ENCODE data around the gene DPY19L1.
"Not testable (repeated sequence)": the region's sequence is repeated elsewhere in the genome, so short reads cannot be mapped to it uniquely, and the experiment has no call there.

DPY19L1 gene

DNA sequence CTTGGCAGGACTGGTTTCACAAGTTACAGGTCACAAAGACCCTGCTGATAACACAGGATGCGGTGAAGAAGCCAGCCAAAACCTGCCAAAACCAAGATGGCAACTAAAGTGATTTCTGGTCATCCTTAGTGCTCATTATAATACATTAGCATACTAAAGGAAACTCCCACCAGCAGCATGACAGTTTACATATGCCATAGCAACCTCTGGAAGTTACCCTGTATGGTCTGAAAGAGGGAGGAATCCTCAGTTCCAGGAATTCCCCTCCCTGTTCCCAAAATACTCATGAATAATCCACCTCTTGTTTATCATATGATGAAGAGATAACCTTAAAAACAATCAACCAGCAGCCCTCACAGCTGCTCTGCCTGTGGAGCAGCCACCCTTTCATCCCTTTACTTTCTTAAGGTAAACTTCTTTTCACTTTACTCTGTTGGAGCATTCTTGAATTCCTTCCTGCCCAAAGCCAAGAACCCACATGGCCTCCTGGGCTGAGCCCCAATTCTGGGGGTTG, 21.9 kb downstream of the DPY19L1 start:
- DNase-seq (ENCODE audit: low spot score in 2 of 2), result no peak
- Mint-ChIP-seq H3K9me3 (no peaks in the 10 kb centered on the region), H3K4me1 (peaks cover 15% of the 10 kb centered on the region), H3K4me3 (no peak overlapping the region), H3K36me3 (peaks cover 59% of the 10 kb centered on the region), H3K27ac (no peak overlapping the region)
- no peak for ATAC-seq

DNA sequence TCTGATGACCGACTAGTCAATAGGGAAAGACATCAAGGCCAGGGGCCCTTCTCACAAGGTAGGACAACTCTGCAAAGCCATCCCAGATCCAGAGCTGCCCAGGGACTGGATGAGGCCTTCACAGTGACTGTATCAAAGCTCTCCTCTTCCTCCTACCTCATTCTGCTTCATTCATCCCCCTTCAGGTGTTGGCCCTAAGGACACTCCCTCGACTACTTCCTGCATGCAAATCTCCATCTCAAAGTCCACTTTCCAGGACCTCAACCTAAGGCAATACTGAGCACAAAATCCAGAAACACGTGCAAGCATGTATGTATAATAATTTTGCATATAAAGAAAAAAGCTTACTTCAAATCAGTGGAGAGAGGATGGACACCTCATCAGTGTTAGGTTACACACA, 25.1 kb downstream of the DPY19L1 start:
- Mint-ChIP-seq H3K27ac (no peak overlapping the region), H3K4me3 (no peak overlapping the region), H3K9me3 (no peaks in the 10 kb centered on the region), H3K36me3 (peaks cover 66% of the 10 kb centered on the region), H3K4me1 (peaks cover 6% of the 10 kb centered on the region)
- ATAC-seq (no peak), DNase-seq (ENCODE audit: low spot score in 2 of 2) (no peak)

DNA sequence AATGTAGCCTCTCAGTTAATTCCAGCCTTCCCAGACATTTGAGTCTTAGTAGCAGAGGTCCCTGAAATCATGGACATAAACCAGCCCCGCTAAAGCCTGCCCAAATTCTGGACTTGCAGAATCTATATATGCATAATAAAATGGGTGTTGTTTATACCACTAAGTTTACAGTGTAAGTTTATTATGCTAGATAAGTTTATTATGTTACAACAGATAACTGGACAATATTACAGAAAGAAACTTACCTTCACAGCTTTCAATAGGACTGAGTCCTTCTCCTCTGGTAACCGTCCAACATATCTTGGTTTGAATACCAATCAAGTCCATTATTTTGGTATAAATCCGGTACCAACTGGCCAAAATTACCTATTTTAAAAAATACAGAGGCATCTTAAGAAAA, 26.2 kb downstream of the DPY19L1 start:
- no peak for DNase-seq (ENCODE audit: low spot score in 2 of 2)
- Mint-ChIP-seq H3K4me1 (peaks cover 6% of the 10 kb centered on the region), H3K4me3 (no peak overlapping the region), H3K27ac (no peak overlapping the region), H3K36me3 (peaks cover 63% of the 10 kb centered on the region), H3K9me3 (no peaks in the 10 kb centered on the region)
- no peak for ATAC-seq

DNA sequence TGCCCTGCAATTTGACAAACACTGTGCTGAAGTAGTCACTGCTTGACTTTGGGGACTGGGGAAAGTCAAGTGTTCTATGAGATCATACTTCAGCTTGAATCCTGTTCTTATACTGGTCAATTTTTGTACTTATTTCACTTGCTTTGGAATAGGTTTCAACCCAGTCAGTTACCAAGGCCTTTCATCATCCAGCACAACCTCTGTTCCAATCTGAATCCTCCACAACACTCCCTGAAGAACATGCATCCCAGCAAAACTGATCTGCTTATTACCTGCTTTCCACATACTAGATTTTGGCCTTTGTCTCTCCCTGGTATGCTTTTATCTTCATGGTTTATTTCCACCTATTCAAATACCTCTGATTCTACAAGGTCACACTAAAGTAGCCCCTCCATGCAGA, 29.5 kb downstream of the DPY19L1 start:
- DNase-seq (ENCODE audit: low spot score in 2 of 2) (no peak), ATAC-seq (no peak)
- peaks cover 10% of the 10 kb centered on the region for H3K4me1 Mint-ChIP-seq
- no peaks in the 10 kb centered on the region for H3K9me3 Mint-ChIP-seq
- peaks cover 45% of the 10 kb centered on the region for H3K36me3 Mint-ChIP-seq
- no peak overlapping the region for H3K4me3 Mint-ChIP-seq
- H3K27ac Mint-ChIP-seq, result no peak overlapping the region

DNA sequence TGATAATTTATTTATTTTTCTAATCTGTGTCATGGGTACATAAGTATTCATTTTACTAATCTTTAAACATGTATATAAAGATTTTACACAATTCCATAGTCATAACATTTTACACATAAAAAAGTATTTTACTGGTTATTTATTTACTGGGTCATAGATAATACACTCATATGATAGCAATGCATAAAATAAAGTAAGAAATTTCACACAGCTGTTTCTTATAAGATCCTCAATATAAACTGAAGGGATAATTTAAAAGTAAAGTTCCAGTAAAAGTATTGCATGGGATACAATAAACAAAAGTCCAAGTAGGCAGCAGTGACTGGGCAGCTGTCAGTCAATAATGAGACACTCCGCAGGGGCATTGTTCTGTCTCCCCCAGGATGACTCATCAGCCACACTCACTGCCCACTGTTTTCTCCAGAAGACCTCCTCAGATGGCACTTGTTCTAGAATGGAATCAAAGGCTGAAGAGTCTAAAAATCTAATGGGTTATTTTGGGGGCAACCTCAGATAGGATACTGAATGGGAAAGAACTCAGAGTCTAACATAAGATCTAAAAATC, 32.7 kb downstream of the DPY19L1 start:
- DNase-seq (ENCODE audit: low spot score in 2 of 2) (no peak), ATAC-seq (peak; percentile 61)
- no peak overlapping the region for H3K27ac Mint-ChIP-seq
- H3K9me3 Mint-ChIP-seq, result no peaks in the 10 kb centered on the region
- peaks cover 10% of the 10 kb centered on the region for H3K4me1 Mint-ChIP-seq
- H3K36me3 Mint-ChIP-seq, result peaks cover 16% of the 10 kb centered on the region
- no peak overlapping the region for H3K4me3 Mint-ChIP-seq

DNA sequence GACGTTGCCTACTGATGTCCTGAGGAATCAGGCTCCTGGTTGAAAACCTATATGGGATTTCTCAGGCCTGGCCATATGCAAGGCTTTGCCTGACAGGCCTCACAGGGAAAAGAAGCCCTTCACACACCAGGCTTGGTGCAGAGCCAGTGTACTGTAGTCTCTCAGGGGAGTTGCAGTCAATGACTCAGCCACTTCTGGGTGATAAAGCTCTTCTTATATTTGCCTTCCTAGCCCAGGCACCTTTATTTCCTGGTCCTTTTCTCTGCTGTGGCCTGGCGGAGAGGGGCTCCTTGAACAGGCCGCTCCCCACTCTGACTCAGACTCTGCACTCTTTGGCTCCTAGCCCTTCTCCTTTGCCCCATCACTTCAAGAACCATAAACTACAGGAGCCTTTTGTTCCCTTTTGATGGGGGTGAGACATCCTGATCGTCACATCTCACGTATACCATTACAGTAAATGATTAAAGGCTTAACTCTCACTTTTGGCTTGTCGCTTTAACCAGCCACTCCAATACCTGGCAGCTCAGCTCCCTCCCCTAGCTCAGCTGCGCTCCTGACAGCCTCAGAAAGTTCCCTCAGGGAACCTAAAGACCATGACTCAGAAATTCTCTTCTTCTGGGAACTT, 33.5 kb downstream of the DPY19L1 start:
- no peak overlapping the region for H3K4me3 Mint-ChIP-seq
- no peaks in the 10 kb centered on the region for H3K9me3 Mint-ChIP-seq
- peak overlapping the region; percentile 5 for H3K27ac Mint-ChIP-seq
- peak; percentile 51 for ATAC-seq
- DNase-seq (ENCODE audit: low spot score in 2 of 2), result no peak
- peaks cover 21% of the 10 kb centered on the region for H3K36me3 Mint-ChIP-seq
- peaks cover 10% of the 10 kb centered on the region for H3K4me1 Mint-ChIP-seq

DNA sequence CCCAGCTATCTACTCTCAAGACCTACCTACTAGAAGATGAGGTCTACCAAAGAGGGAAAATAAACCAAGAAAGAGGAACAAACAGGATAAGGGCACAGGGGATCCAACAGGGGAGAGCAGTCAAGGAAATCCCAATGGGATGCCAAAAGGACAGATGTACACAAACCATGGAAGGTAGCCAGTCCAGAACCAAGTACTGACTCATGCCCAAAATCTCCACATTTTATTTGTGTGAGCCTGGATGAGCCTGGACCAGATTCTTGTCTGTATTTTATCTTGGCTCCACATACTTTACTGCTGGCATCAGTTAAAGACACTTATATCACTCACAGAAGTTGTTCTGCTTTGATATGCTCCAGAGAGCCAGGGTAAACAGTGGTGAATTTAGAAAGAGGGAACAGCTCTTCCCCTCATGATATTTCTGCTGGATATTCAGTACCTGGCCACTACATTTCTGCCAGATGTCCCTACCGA, 34.1 kb downstream of the DPY19L1 start:
- Mint-ChIP-seq H3K36me3 (peaks cover 21% of the 10 kb centered on the region), H3K4me1 (peaks cover 10% of the 10 kb centered on the region)
- DNase-seq (ENCODE audit: low spot score in 2 of 2); ATAC-seq; H3K27ac Mint-ChIP-seq; H3K9me3 Mint-ChIP-seq; H3K4me3 Mint-ChIP-seq: not testable (repeated sequence)

DNA sequence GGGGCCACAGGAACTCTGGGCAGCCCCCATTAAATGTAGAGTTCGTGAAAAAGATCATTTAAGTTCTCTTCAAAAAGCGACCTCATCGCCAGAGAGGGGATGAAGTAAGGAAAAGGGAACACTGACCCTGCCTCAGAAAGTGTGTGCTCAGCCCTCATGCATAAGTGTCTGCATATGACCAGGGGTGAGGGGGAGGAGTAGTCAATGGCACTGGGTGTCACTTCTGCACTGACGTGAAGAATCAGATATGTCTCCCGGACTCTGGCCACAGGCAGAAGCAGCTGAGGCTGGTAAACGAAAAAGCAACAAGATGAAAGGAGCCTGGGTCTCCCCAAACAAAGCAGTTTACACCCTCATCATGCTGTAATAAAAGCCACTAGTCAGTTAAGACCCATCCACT, 39.0 kb downstream of the DPY19L1 start:
- H3K4me3 Mint-ChIP-seq; ATAC-seq; H3K27ac Mint-ChIP-seq; H3K9me3 Mint-ChIP-seq; DNase-seq (ENCODE audit: low spot score in 2 of 2): not testable (repeated sequence)
- Mint-ChIP-seq H3K4me1 (peaks cover 11% of the 10 kb centered on the region), H3K36me3 (peaks cover 14% of the 10 kb centered on the region)

DNA sequence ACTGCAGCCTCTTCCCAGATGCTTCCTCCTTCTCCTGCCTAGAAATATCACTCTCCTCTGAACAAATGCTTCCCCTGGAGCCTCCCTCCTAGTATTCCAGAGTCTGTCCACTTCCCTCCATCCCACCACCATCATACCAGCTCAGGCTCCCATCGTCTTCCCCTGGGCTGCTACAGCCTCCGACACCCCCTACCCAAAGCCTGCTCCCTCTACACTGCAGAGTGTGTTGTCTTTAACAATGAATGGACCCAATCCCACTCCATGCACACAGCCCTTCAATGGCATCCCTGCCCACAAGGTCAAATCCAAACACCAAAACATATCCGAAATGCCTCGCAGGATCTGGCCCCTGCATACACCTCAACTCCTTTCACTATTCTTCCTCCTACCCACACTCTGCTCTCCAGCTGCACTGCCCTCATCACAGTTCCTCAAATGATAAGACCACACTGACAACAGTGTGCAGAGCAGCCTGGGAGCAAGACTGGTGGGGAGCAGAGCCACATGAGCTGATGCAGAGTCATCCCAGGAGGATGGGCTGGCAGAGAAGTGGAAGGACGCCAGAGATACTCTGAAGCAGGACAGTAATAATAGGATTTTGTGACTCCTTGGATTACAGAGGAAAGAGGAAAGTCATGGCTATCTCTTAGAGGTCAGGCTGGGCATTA, 40.7 kb downstream of the DPY19L1 start:
- ATAC-seq; H3K27ac Mint-ChIP-seq; DNase-seq (ENCODE audit: low spot score in 2 of 2); H3K9me3 Mint-ChIP-seq; H3K4me3 Mint-ChIP-seq: not testable (repeated sequence)
- Mint-ChIP-seq H3K36me3 (peaks cover 23% of the 10 kb centered on the region), H3K4me1 (peaks cover 25% of the 10 kb centered on the region)

DNA sequence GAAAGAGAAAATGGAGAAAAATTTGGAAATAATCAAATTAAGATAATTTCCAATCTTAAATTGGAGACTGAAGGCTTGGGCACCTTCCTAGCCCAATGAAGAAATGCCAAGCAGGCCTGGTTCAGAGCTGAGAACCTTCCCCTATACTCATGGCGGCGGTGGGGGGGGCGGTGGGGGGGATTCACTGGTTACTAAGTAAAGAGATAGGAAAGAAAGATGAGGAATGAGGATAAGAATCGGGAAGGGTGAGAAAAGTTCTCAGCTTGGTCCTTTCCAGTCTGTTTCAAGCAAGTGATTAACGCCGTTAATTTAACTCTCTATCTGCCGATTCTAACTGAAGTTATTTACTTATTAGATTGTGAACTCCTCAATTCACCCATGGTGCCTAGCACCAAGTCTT, 41.5 kb downstream of the DPY19L1 start:
- Mint-ChIP-seq H3K36me3 (peaks cover 23% of the 10 kb centered on the region), H3K4me1 (peaks cover 33% of the 10 kb centered on the region), H3K9me3 (no peaks in the 10 kb centered on the region), H3K4me3 (no peak overlapping the region), H3K27ac (no peak overlapping the region)
- DNase-seq (ENCODE audit: low spot score in 2 of 2) (no peak), ATAC-seq (no peak)

DNA sequence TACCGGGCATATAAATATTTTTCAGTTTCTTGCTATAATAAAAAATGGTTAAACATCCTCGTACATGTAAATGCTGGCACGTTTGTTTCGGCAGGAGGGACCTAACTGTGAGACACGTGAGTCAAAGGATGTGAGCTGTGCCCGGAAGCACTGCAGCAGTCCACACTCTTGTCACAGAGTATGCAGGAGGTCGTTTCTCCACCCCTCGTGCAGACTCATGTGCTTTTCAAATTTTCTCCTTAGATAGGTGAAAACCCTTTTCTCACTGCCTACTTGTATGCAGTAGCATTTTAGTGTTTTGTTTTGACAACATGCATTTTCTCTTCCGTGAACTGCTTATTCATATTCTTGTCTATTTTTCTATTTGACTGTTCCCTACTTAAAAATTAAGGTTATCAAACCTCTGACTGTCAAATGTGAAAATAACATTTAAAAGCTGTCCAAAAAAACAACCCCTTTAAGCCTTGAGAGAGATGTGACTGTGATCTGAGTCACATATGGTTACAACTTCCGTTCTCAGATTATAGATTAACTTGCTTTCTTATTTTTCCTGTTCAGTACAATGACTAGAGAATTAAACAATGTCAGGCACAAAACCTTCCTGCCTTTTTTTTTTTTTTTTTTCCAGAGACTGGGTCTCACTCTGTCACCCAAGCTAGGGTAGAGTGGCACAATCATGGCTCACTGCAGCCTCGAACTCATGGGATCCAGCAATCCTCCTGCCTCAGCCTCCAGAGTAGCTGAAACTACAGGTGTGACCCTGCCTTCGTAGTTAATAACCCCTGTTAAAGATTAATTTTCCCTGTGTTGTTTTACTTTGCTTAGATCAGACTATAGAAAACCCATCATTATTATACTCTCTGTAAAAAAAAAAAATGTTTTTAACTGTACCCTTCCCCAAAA, 45.1 kb downstream of the DPY19L1 start:
- ATAC-seq, result peak; percentile 98
- Mint-ChIP-seq H3K4me1 (peaks cover 38% of the 10 kb centered on the region), H3K36me3 (peaks cover 13% of the 10 kb centered on the region), H3K27ac (peak overlapping the region; percentile 80), H3K9me3 (no peaks in the 10 kb centered on the region), H3K4me3 (peak overlapping the region; percentile 33)
- DNase-seq (ENCODE audit: low spot score in 2 of 2), result peak; percentile 25 to 77

DNA sequence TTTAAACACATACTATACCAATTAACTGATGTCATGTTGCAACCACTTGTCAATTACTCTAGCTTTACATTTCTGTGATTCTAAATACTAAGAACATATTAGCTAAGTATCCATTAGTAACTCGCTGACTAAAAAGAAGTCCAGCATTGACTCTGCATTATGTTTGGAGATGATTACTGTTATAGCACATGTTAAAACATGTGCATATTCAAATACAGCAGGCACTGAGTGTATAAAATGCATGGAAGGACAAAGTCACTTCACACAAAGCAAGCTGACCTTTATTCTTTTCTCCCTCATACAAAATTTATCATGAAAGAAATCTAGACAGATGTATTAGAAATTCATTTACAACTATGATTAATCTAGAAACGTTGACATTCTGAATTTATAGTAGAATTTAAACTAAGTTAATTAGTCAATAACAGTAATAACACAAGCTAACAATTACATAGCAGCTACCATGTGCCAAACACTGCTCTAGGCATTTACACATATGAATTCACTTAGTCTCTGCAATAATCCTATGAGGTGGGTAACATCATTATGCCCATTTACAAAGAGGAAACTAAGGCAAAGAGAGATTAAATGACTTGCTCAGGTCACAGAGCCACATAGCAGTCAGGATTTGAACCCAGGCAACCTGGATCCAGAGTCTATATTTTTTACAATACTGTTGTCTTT, 48.7 kb downstream of the DPY19L1 start:
- H3K4me3 Mint-ChIP-seq, result not testable (repeated sequence)

DNA sequence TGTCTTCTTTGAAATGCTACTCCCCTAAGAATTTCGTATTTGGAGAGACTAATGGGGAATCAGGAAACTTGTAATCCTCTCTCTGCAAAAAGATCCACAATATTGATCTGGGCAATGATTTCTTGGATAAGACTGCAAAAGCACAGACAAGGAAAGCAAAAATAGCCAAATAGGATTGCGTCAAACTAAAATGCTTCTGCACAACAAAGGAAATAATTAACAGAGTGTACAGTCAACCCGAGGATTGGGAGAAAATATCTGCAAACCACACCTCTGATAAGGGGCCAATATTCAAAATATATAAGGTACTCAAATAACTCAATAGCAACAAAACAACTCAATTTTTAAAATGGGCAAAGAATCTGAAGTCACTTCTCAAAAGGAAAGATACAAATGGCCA, 52.1 kb downstream of the DPY19L1 start:
- H3K27ac Mint-ChIP-seq; H3K4me3 Mint-ChIP-seq; H3K36me3 Mint-ChIP-seq; H3K9me3 Mint-ChIP-seq; DNase-seq (ENCODE audit: low spot score in 2 of 2); ATAC-seq; H3K4me1 Mint-ChIP-seq: not testable (repeated sequence)

More for the DNA sequence above, 48.7 kb downstream of the DPY19L1 start:
- ATAC-seq; DNase-seq (ENCODE audit: low spot score in 2 of 2); H3K36me3 Mint-ChIP-seq; H3K27ac Mint-ChIP-seq; H3K9me3 Mint-ChIP-seq: not testable (repeated sequence)
- peaks cover 28% of the 10 kb centered on the region for H3K4me1 Mint-ChIP-seq

DNA sequence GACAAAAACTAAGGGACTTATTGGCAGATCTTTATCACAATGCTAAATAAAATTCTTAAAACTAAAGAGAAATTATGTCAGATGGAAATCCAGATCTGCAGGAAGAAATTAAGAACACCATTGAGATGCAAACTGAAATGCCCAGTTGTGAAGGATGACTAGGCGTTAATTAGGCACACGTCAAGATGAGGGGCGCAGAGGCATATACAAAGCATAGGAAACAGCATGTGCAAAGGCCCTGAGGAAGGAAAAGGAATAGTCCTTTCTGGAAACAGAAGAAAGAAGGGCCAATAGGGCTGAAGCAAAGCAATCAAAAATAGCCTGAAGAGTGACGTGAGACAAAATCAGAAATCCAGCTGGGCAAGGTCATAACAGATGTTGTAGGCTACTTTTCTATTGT, 53.1 kb downstream of the DPY19L1 start:
- not testable (repeated sequence) for H3K36me3 Mint-ChIP-seq; H3K9me3 Mint-ChIP-seq; H3K4me1 Mint-ChIP-seq; H3K27ac Mint-ChIP-seq; H3K4me3 Mint-ChIP-seq; ATAC-seq; DNase-seq (ENCODE audit: low spot score in 2 of 2)

All from stimulated activated effector memory CD8-positive, alpha-beta T cell treated with anti-CD3 and anti-CD28 coated beads, Interleukin-12 subunit alpha, Interleukin-12 subunit beta, amount 100 ng/mL, for 72 hours (primary cell).